WTC11 (cell line): Measurements from ENCODE around the gene DDX20.

Source experiments
- ETV6 ChIP-seq: sonication (generic); formaldehyde crosslinking; IDR thresholded peaks from 2 replicates; pipeline ENCODE4 v1.8.1; 2022; ENCODE audit warnings: mild to moderate bottlenecking, missing genetic modification reagents
- FOXJ3 ChIP-seq: sonication (generic); formaldehyde crosslinking; IDR thresholded peaks from 2 replicates; pipeline ENCODE4 v1.9.0; 2021; ENCODE audit warnings: missing genetic modification reagents, mild to moderate bottlenecking, borderline replicate concordance
- NR2C2 ChIP-seq: sonication (generic); formaldehyde crosslinking; IDR thresholded peaks from 2 replicates; pipeline ENCODE4 v1.8.0; 2022; ENCODE audit warnings: mild to moderate bottlenecking, missing genetic modification reagents
- NR3C1 ChIP-seq: sonication (generic); formaldehyde crosslinking; conservative IDR thresholded peaks from 2 replicates; pipeline ENCODE4 v1.8.1; 2023; ENCODE audit warnings: low read depth, mild to moderate bottlenecking, missing genetic modification reagents
- SMAD4 ChIP-seq: sonication (generic); formaldehyde crosslinking; IDR thresholded peaks from 2 replicates; pipeline ENCODE4 v1.8.0; 2022; ENCODE audit warnings: mild to moderate bottlenecking, missing genetic modification reagents
- SP1 ChIP-seq: sonication (generic); formaldehyde crosslinking; conservative IDR thresholded peaks from 2 replicates; pipeline ENCODE4 v1.8.1; 2022; ENCODE audit warnings: missing genetic modification reagents
- TCF7 ChIP-seq: sonication (generic); formaldehyde crosslinking; IDR thresholded peaks from 2 replicates; pipeline ENCODE4 v1.8.0; 2022; ENCODE audit warnings: mild to moderate bottlenecking, low read depth, missing genetic modification reagents, moderate library complexity
- TEAD4 ChIP-seq: sonication (generic); formaldehyde crosslinking; IDR thresholded peaks from 2 replicates; pipeline ENCODE4 v1.8.0; 2022; ENCODE audit warnings: mild to moderate bottlenecking, missing genetic modification reagents
- ZNF121 ChIP-seq: sonication (generic); formaldehyde crosslinking; IDR thresholded peaks from 2 replicates; pipeline ENCODE4 v1.8.0; 2023; ENCODE audit warnings: missing genetic modification reagents
- TF ChIP-seq, protein P1 (sequence below): fragments of 200-600 bp; IDR thresholded peaks from 2 replicates; pipeline ENCODE4 v1.8.0; 2022; ENCODE audit warnings: antibody characterized with exemption
- TF ChIP-seq, protein P2 (sequence below): sonication (generic); formaldehyde crosslinking; IDR thresholded peaks from 2 replicates; pipeline ENCODE4 v1.8.0; 2023; ENCODE audit warnings: missing genetic modification reagents, mild to moderate bottlenecking, borderline replicate concordance
- TF ChIP-seq, protein P3 (sequence below): fragments of 250-450 bp; sonication (Bioruptor Pico); IDR thresholded peaks from 2 replicates; pipeline ENCODE4 v1.9.0; 2021; ENCODE audit warnings: mild to moderate bottlenecking, borderline replicate concordance
- TF ChIP-seq, protein P4 (sequence below): sonication (generic); formaldehyde crosslinking; conservative IDR thresholded peaks from 2 replicates; pipeline ENCODE4 v1.8.1; 2023; ENCODE audit warnings: mild to moderate bottlenecking, low read depth, missing genetic modification reagents, moderate library complexity
- TF ChIP-seq, protein P5 (sequence below): sonication (generic); formaldehyde crosslinking; IDR thresholded peaks from 2 replicates; pipeline ENCODE4 v1.8.1; 2023; ENCODE audit warnings: mild to moderate bottlenecking, missing genetic modification reagents, moderate library complexity

DNA sequence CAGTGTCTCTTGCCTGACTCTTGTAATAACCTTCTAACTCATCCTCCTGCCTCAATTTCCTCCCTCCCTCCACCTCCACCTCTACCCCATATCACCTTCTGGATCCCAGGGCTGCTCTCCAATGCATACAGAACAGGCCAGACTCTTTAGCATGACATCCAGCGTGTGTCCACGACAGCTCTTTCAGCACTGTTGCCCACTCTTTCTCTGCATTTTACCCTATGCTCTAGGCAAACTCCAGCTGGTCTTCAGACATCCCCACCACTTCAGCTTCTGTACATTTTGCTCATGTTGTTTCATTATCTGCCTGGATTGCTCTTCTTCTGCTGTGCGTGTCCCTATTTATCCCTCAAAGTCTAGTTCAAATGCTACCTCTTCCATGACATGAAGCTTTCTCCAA lies 21.3 kb upstream of the DDX20 start:
- no peak for TF ChIP-seq TEAD4 (CRISPR knock-in tag)
- no peak for TF ChIP-seq FOXJ3
- TF ChIP-seq, protein P1, sequence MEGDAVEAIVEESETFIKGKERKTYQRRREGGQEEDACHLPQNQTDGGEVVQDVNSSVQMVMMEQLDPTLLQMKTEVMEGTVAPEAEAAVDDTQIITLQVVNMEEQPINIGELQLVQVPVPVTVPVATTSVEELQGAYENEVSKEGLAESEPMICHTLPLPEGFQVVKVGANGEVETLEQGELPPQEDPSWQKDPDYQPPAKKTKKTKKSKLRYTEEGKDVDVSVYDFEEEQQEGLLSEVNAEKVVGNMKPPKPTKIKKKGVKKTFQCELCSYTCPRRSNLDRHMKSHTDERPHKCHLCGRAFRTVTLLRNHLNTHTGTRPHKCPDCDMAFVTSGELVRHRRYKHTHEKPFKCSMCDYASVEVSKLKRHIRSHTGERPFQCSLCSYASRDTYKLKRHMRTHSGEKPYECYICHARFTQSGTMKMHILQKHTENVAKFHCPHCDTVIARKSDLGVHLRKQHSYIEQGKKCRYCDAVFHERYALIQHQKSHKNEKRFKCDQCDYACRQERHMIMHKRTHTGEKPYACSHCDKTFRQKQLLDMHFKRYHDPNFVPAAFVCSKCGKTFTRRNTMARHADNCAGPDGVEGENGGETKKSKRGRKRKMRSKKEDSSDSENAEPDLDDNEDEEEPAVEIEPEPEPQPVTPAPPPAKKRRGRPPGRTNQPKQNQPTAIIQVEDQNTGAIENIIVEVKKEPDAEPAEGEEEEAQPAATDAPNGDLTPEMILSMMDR, result no peak
- TF ChIP-seq TCF7 (CRISPR knock-in tag), result no peak
- no peak for TF ChIP-seq NR2C2 (CRISPR knock-in tag)
- no peak for TF ChIP-seq SMAD4 (CRISPR knock-in tag)
- no peak for TF ChIP-seq ZNF121 (CRISPR knock-in tag)
- TF ChIP-seq, protein P2, sequence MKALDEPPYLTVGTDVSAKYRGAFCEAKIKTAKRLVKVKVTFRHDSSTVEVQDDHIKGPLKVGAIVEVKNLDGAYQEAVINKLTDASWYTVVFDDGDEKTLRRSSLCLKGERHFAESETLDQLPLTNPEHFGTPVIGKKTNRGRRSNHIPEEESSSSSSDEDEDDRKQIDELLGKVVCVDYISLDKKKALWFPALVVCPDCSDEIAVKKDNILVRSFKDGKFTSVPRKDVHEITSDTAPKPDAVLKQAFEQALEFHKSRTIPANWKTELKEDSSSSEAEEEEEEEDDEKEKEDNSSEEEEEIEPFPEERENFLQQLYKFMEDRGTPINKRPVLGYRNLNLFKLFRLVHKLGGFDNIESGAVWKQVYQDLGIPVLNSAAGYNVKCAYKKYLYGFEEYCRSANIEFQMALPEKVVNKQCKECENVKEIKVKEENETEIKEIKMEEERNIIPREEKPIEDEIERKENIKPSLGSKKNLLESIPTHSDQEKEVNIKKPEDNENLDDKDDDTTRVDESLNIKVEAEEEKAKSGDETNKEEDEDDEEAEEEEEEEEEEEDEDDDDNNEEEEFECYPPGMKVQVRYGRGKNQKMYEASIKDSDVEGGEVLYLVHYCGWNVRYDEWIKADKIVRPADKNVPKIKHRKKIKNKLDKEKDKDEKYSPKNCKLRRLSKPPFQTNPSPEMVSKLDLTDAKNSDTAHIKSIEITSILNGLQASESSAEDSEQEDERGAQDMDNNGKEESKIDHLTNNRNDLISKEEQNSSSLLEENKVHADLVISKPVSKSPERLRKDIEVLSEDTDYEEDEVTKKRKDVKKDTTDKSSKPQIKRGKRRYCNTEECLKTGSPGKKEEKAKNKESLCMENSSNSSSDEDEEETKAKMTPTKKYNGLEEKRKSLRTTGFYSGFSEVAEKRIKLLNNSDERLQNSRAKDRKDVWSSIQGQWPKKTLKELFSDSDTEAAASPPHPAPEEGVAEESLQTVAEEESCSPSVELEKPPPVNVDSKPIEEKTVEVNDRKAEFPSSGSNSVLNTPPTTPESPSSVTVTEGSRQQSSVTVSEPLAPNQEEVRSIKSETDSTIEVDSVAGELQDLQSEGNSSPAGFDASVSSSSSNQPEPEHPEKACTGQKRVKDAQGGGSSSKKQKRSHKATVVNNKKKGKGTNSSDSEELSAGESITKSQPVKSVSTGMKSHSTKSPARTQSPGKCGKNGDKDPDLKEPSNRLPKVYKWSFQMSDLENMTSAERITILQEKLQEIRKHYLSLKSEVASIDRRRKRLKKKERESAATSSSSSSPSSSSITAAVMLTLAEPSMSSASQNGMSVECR, result no peak
- no peak for TF ChIP-seq ETV6
- TF ChIP-seq, protein P3, sequence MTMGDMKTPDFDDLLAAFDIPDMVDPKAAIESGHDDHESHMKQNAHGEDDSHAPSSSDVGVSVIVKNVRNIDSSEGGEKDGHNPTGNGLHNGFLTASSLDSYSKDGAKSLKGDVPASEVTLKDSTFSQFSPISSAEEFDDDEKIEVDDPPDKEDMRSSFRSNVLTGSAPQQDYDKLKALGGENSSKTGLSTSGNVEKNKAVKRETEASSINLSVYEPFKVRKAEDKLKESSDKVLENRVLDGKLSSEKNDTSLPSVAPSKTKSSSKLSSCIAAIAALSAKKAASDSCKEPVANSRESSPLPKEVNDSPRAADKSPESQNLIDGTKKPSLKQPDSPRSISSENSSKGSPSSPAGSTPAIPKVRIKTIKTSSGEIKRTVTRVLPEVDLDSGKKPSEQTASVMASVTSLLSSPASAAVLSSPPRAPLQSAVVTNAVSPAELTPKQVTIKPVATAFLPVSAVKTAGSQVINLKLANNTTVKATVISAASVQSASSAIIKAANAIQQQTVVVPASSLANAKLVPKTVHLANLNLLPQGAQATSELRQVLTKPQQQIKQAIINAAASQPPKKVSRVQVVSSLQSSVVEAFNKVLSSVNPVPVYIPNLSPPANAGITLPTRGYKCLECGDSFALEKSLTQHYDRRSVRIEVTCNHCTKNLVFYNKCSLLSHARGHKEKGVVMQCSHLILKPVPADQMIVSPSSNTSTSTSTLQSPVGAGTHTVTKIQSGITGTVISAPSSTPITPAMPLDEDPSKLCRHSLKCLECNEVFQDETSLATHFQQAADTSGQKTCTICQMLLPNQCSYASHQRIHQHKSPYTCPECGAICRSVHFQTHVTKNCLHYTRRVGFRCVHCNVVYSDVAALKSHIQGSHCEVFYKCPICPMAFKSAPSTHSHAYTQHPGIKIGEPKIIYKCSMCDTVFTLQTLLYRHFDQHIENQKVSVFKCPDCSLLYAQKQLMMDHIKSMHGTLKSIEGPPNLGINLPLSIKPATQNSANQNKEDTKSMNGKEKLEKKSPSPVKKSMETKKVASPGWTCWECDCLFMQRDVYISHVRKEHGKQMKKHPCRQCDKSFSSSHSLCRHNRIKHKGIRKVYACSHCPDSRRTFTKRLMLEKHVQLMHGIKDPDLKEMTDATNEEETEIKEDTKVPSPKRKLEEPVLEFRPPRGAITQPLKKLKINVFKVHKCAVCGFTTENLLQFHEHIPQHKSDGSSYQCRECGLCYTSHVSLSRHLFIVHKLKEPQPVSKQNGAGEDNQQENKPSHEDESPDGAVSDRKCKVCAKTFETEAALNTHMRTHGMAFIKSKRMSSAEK (CRISPR knock-in tag), result no peak
- TF ChIP-seq NR3C1 (CRISPR knock-in tag), result no peak
- TF ChIP-seq, protein P4, sequence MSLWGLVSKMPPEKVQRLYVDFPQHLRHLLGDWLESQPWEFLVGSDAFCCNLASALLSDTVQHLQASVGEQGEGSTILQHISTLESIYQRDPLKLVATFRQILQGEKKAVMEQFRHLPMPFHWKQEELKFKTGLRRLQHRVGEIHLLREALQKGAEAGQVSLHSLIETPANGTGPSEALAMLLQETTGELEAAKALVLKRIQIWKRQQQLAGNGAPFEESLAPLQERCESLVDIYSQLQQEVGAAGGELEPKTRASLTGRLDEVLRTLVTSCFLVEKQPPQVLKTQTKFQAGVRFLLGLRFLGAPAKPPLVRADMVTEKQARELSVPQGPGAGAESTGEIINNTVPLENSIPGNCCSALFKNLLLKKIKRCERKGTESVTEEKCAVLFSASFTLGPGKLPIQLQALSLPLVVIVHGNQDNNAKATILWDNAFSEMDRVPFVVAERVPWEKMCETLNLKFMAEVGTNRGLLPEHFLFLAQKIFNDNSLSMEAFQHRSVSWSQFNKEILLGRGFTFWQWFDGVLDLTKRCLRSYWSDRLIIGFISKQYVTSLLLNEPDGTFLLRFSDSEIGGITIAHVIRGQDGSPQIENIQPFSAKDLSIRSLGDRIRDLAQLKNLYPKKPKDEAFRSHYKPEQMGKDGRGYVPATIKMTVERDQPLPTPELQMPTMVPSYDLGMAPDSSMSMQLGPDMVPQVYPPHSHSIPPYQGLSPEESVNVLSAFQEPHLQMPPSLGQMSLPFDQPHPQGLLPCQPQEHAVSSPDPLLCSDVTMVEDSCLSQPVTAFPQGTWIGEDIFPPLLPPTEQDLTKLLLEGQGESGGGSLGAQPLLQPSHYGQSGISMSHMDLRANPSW (CRISPR knock-in tag), result no peak
- no peak for TF ChIP-seq SP1 (CRISPR knock-in tag)
- TF ChIP-seq, protein P5, sequence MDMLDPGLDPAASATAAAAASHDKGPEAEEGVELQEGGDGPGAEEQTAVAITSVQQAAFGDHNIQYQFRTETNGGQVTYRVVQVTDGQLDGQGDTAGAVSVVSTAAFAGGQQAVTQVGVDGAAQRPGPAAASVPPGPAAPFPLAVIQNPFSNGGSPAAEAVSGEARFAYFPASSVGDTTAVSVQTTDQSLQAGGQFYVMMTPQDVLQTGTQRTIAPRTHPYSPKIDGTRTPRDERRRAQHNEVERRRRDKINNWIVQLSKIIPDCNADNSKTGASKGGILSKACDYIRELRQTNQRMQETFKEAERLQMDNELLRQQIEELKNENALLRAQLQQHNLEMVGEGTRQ (CRISPR knock-in tag), result no peak
